Astrocyte (in vitro differentiated cells and primary cell): ENCODE measurements around the gene SLC27A3. TPM values are rescaled to one million over a fixed set of nuclear protein-coding genes. Genes with fewer than 3 reads are reported as not detected.
"Not testable (repeated sequence)": the region's sequence is repeated elsewhere in the genome, so short reads cannot be mapped to it uniquely, and the experiment has no call there.

ENCODE experiments used
- DNase-seq: peaks from one replicate; pipeline ENCODE4 v3.0.0-alpha.2; 2010; ENCODE audit warnings: low read depth
- FAIRE-seq: peaks from 2 replicates; lab custom pipeline; 2011; peaks lifted over from hg19 to GRCh38; lab: Jason Lieb, UNC
- H2AFZ ChIP-seq: 2 replicates; pipeline ENCODE4 v1.6.0; 2012; ENCODE audit warnings: low read depth, low read length, inconsistent platforms
- H3K27ac ChIP-seq: 2 replicates; pipeline ENCODE4 v1.5.1; 2011; ENCODE audit warnings: low read depth, low read length, inconsistent platforms
- H3K27me3 ChIP-seq: 2 replicates; pipeline ENCODE4 v1.6.0; 2011; ENCODE audit warnings: low read length, inconsistent platforms; ENCODE audit not compliant: insufficient read depth
- H3K36me3 ChIP-seq: 2 replicates; pipeline ENCODE4 v1.5.1; 2011; ENCODE audit warnings: low read length, inconsistent platforms; ENCODE audit not compliant: insufficient read depth
- H3K4me1 ChIP-seq: 2 replicates; pipeline ENCODE4 v1.5.1; 2011; ENCODE audit warnings: low read length, inconsistent platforms; ENCODE audit not compliant: insufficient read depth
- H3K4me2 ChIP-seq: 2 replicates; pipeline ENCODE4 v1.6.0; 2012; ENCODE audit warnings: low read length, inconsistent platforms
- H3K4me3 ChIP-seq: 2 replicates; pipeline ENCODE4 v1.5.1; 2011; ENCODE audit warnings: low read depth, mild to moderate bottlenecking, low read length, inconsistent platforms; ENCODE audit not compliant: insufficient read depth
- H3K79me2 ChIP-seq: 2 replicates; pipeline ENCODE4 v1.6.0; 2012; ENCODE audit warnings: mild to moderate bottlenecking, low read length, inconsistent platforms; ENCODE audit not compliant: insufficient read depth
- H3K9ac ChIP-seq: 2 replicates; pipeline ENCODE4 v1.6.0; 2012; ENCODE audit warnings: mild to moderate bottlenecking, low read length, inconsistent platforms
- H3K9me3 ChIP-seq: 2 replicates; pipeline ENCODE4 v1.5.1; 2012; ENCODE audit warnings: low read depth, mild to moderate bottlenecking, low read length, inconsistent platforms; ENCODE audit not compliant: insufficient read depth
- H4K20me1 ChIP-seq: 2 replicates; pipeline ENCODE4 v1.6.0; 2012; ENCODE audit warnings: low read length, inconsistent platforms; ENCODE audit not compliant: insufficient read depth
- H3K27ac Mint-ChIP-seq: one replicate; pipeline ENCODE4 v1.8.0; 2021; ENCODE audit warnings: mild to moderate bottlenecking, mixed read lengths; ENCODE audit not compliant: unreplicated experiment
- H3K27me3 Mint-ChIP-seq: one replicate; pipeline ENCODE4 v1.8.0; 2021; ENCODE audit warnings: low read depth, mixed read lengths; ENCODE audit not compliant: unreplicated experiment
- H3K36me3 Mint-ChIP-seq: one replicate; pipeline ENCODE4 v1.8.0; 2021; ENCODE audit warnings: low read depth, mixed read lengths; ENCODE audit not compliant: unreplicated experiment
- H3K4me1 Mint-ChIP-seq: one replicate; pipeline ENCODE4 v1.8.0; 2021; ENCODE audit warnings: low read depth, mixed read lengths; ENCODE audit not compliant: unreplicated experiment
- H3K4me3 Mint-ChIP-seq: one replicate; pipeline ENCODE4 v1.8.0; 2021; ENCODE audit warnings: mild to moderate bottlenecking, moderate library complexity, mixed read lengths; ENCODE audit not compliant: unreplicated experiment
- H3K9me3 Mint-ChIP-seq: one replicate; pipeline ENCODE4 v1.8.0; 2021; ENCODE audit warnings: mild to moderate bottlenecking, mixed read lengths; ENCODE audit not compliant: unreplicated experiment
- CTCF ChIP-seq: IDR thresholded peaks from 2 replicates; pipeline ENCODE4 v1.5.1; 2011; ENCODE audit warnings: low read depth, mild to moderate bottlenecking, inconsistent platforms, low read length, moderate library complexity; ENCODE audit not compliant: insufficient read depth
- EZH2 ChIP-seq: IDR thresholded peaks from 2 replicates; pipeline ENCODE4 v1.6.1; 2012; ENCODE audit warnings: mild to moderate bottlenecking, low read length, inconsistent platforms; ENCODE audit not compliant: insufficient read depth
- total RNA-seq: library from RNA; stranded (reverse); gene quantifications from 2 replicates; pipeline ENCODE4 v1.2.1, GENCODE V29; 2021

Gene SLC27A3
- total RNA-seq, 1 donor from 2014 or later: 5.9 TPM

DNA sequence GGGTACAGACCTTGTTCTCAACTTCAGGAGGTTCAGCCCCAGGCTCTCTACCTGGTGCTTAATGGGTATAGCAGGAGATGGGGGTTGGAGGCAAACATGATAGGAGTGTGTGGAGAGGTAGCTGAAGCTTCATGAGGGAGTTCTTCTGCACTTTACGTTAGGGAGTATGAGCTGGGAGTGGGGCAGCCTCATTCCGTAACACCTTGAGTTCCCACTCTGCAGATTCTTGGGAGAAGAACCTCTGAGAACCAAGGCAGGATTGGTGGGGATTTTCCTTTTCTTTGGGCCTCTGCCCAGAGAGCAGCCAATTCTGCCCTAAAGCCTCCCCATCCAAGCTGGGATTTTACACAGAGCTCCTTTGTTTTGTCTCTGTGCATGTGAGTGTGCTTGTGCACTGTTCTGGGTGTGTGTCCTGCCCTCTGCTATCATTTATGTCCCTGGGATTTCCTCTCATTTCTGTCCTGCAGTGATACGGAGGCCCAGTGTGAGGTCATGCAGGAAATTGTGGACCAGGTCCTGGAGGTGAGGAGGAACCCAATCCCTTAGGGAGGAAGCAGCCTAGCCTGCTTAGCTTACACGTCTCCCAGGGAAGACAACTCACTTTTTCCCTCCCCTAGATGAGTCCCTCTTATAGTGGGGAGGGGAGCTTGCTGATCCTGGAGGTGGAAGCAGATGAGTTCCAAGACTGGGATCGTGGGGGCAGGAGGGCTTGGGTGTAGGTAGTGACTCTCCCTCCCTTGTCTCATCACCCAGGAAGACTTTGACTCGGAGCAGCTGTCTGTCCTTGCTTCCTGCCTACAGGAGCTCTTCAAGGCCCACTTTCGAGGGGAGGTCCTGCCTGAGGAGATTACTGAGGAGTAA is 11.6 kb upstream of the SLC27A3 start:
- H3K4me3 Mint-ChIP-seq: no peak overlapping the region
- no peaks in the 10 kb centered on the region for H3K9me3 Mint-ChIP-seq
- H3K27me3 Mint-ChIP-seq: no peaks in the 10 kb centered on the region
- no peak overlapping the region for H3K27ac ChIP-seq
- no peak overlapping the region for H3K27ac Mint-ChIP-seq
- TF ChIP-seq CTCF (no peak), EZH2 (no peak)
- H3K9ac ChIP-seq: no peak overlapping the region
- FAIRE-seq (no peak), DNase-seq (no peak)
- no peak overlapping the region for H3K4me3 ChIP-seq
- no peak overlapping the region for H2AFZ ChIP-seq
- H3K79me2 ChIP-seq: no peaks in the 10 kb centered on the region
- H4K20me1 ChIP-seq: no peaks in the 10 kb centered on the region
- H3K4me1 Mint-ChIP-seq: no peaks in the 10 kb centered on the region
- peaks cover 37% of the 10 kb centered on the region for H3K36me3 Mint-ChIP-seq
- H3K9me3 ChIP-seq: no peaks in the 10 kb centered on the region
- no peaks in the 10 kb centered on the region for H3K27me3 ChIP-seq
- peaks cover 32% of the 10 kb centered on the region for H3K36me3 ChIP-seq
- no peak overlapping the region for H3K4me2 ChIP-seq
- H3K4me1 ChIP-seq: no peaks in the 10 kb centered on the region

DNA sequence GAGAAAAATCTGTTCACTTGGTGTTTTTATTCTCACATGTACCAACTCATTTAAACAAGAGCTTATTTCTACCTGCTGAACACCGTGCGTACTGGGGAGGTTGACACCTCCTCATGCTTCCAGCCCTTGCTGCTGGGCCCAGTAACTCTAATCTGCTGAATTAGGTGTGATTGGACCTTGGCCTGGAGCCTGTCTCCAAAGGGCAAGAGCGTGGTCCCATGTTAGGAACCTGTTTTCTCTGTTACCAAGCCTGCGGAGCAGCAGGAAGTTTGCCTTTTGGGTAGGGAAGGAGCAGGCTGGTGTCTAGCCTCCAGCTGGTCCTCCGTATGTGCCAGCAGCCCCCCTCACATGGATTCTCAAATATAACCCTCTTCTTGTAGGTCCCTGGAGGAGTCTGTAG is 10.9 kb upstream of the SLC27A3 start:
- H3K27me3 ChIP-seq: no peaks in the 10 kb centered on the region
- no peak overlapping the region for H3K9ac ChIP-seq
- no peak overlapping the region for H3K4me2 ChIP-seq
- peaks cover 33% of the 10 kb centered on the region for H3K36me3 ChIP-seq
- DNase-seq: no peak
- H4K20me1 ChIP-seq: no peaks in the 10 kb centered on the region
- no peak overlapping the region for H2AFZ ChIP-seq
- Mint-ChIP-seq H3K9me3 (no peaks in the 10 kb centered on the region), H3K27me3 (no peaks in the 10 kb centered on the region), H3K4me3 (no peak overlapping the region), H3K4me1 (no peaks in the 10 kb centered on the region), H3K27ac (no peak overlapping the region), H3K36me3 (peaks cover 43% of the 10 kb centered on the region)
- H3K4me3 ChIP-seq: no peak overlapping the region
- no peaks in the 10 kb centered on the region for H3K79me2 ChIP-seq
- no peaks in the 10 kb centered on the region for H3K9me3 ChIP-seq
- TF ChIP-seq EZH2: no peak
- TF ChIP-seq CTCF: no peak
- no peak overlapping the region for H3K27ac ChIP-seq
- H3K4me1 ChIP-seq: no peaks in the 10 kb centered on the region
- no peak for FAIRE-seq

GRCh38 chr1:153766663-153767062 is 8.5 kb upstream of the SLC27A3 start:
- not testable (repeated sequence) for FAIRE-seq, H3K4me3 Mint-ChIP-seq

More at GRCh38 chr1:153766663-153767062, 8.5 kb upstream of the SLC27A3 start:
- H3K27ac Mint-ChIP-seq, H3K4me1 Mint-ChIP-seq, H2AFZ ChIP-seq, H3K9ac ChIP-seq, H3K4me3 ChIP-seq, H3K4me1 ChIP-seq, H3K27me3 ChIP-seq, H3K9me3 Mint-ChIP-seq, H3K79me2 ChIP-seq, H3K9me3 ChIP-seq, H4K20me1 ChIP-seq, H3K27me3 Mint-ChIP-seq, H3K4me2 ChIP-seq, DNase-seq, H3K27ac ChIP-seq: not testable (repeated sequence)
- H3K36me3 Mint-ChIP-seq: peaks cover 42% of the 10 kb centered on the region
- peaks cover 22% of the 10 kb centered on the region for H3K36me3 ChIP-seq
